Keratinocyte (primary cell): ENCODE results near the gene RAB32.

Experiments used
- CTCF ChIP-seq, 3 experiments: IDR thresholded peaks in 1 of 3; conservative IDR thresholded peaks in 1 of 3; optimal IDR thresholded peaks in 1 of 3; 2 replicates in 2 of 3; 3 replicates in 1 of 3; pipeline versions ENCODE3 to v1.5.1; 2011; ENCODE audit warnings: low read length in 3 of 3, mild to moderate bottlenecking in 3 of 3, moderate library complexity in 2 of 3, control low read depth in 1 of 3, inconsistent platforms in 1 of 3; ENCODE audit not compliant: insufficient read depth in 2 of 3; ENCODE audit errors: extremely low read depth in 1 of 3
- EZH2 ChIP-seq: IDR thresholded peaks from one replicate; pipeline ENCODE4 v1.6.1; 2012; ENCODE audit warnings: inconsistent platforms, mild to moderate bottlenecking, low read length, moderate library complexity

GRCh38 chr6:146581968-146582367 is 38.3 kb downstream of the RAB32 start:
- TF ChIP-seq CTCF (optimal IDR thresholded peaks at IDR 0.05 in 1 of 3, IDR thresholded peaks at IDR 0.05 in 1 of 3, conservative IDR thresholded peaks at IDR 0.05 in 1 of 3; ENCODE audit: extremely low read depth in 1 of 3, insufficient read depth in 2 of 3, low read length in 3 of 3) (no peak), EZH2 (no peak)
